Measurements from ENCODE around the gene CCL3. TPM values are rescaled to one million over a fixed set of nuclear protein-coding genes. Genes with fewer than 3 reads are reported as not detected.

The CCL3 gene
- total RNA-seq, 2 experiments from 2014 or later, result 230 to 253 TPM

GRCh38 chr17:36066365-36066985, 23.5 kb downstream of the CCL3 start:
- H3K4me1 Mint-ChIP-seq (ENCODE audit: low read depth), result peaks cover 30% of the 10 kb centered on the region
- DNase-seq, result peak; percentile 61

DNA sequence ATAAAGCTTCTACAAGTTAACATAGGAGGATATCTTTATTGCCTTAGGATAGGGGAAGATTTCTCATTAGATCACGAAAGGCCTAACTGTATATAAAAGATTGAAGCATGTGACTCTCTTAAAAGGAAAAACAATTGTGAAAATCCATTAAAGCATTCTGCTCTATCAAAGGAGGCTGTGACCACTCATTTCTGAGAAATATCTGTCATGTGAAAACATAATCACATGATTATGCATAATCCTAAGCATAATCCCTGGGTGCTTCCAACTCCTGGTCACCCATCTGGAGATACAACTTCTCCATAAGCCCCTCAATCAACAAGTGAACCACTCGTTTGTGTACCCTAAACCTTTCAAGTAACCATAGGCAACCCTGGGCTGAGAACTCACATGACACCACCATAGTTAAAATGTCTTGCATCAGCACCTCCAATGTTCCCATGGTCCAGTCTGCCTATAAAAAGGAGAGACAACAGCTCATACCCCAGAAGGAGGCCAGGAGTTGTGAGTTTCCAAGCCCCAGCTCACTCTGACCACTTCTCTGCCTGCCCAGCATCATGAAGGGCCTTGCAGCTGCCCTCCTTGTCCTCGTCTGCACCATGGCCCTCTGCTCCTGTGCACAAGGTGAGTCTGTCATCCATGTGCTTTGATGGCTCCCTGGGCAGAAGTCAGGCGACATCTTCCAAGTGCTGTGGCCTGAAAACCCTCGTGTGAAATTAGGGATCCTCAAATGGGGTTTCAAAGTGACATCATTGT, 26.0 kb downstream of the CCL3 start, which contains the start of gene CCL18:
CCL18 (plus strand) TSS at position 487 of the 756 bp plus-strand sequence; CDS start at position 558, 71 bp downstream.
- no peak for ATAC-seq
- POLR2A ChIA-PET, result no interaction called here
- H3K4me3 Mint-ChIP-seq, result no peak within 1 kb of the TSS

More at GRCh38 chr17:36066365-36066985, 23.5 kb downstream of the CCL3 start:
- Mint-ChIP-seq H3K27ac (peak overlapping the region; percentile 84), H3K9me3 (no peaks in the 10 kb centered on the region), H3K27me3 (peaks cover 6% of the 10 kb centered on the region), H3K36me3 (ENCODE audit: low read depth) (no peaks in the 10 kb centered on the region), H3K4me3 (no peak overlapping the region)
- intact Hi-C loops (cut with micrococcal nuclease), result no loop called here
- no peak for TF ChIP-seq CTCF (IDR thresholded peaks at IDR 0.05)
- POLR2A ChIA-PET, result interaction anchor here (1.1 to 1.5 kb wide), 3 partner anchors 9 to 82 kb away, joined by 3 to 4 read pairs (median 4); partner anchors contain the start of gene CCL3
- ATAC-seq, result peak; percentile 84
- CTCF ChIA-PET, result interaction anchor here (0.5 to 1.7 kb wide), 6 partner anchors 12 to 1469 kb away, joined by 3 to 5 read pairs (median 4); partner anchors contain the start of gene CCL3

DNA sequence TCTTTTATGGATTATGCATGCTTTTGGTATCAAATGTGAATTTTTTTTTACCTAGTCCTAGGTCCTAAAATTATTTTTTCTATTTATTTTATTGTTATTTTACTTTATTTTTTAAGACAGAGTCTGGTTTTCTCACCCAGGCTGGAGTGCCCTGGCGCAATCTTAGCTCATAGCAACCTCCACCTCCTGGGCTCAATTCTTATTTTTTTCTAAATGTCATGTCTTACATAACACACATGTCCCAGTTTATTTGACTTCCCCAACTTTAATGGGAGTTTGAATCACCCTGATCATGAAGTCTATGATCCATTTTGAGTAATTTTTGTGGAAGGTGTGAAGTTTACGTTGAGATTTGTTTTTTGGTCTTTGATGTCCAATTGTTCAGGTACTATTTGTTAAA, 29.1 kb downstream of the CCL3 start:
- ATAC-seq, result no peak
- H3K27me3 Mint-ChIP-seq, result peaks cover 6% of the 10 kb centered on the region
- no peak overlapping the region for H3K4me3 Mint-ChIP-seq
- no peak for TF ChIP-seq CTCF (IDR thresholded peaks at IDR 0.05)
- intact Hi-C loops (cut with micrococcal nuclease), result no loop called here
- H3K36me3 Mint-ChIP-seq (ENCODE audit: low read depth), result no peaks in the 10 kb centered on the region
- no peak overlapping the region for H3K27ac Mint-ChIP-seq
- ChIA-PET POLR2A (no interaction called here), CTCF (no interaction called here)
- DNase-seq, result no peak
- peaks cover 3% of the 10 kb centered on the region for H3K4me1 Mint-ChIP-seq (ENCODE audit: low read depth)
- no peaks in the 10 kb centered on the region for H3K9me3 Mint-ChIP-seq

More for the DNA sequence above, 26.0 kb downstream of the CCL3 start, which contains the start of gene CCL18:
- no peak within 1 kb of the TSS for H3K27ac Mint-ChIP-seq
- CTCF ChIA-PET, result interaction anchor here (0.9 to 2.4 kb wide), 3 partner anchors 9 to 214 kb away, joined by 3 to 13 read pairs (median 4); no protein-coding TSS in a partner anchor
- H3K36me3 Mint-ChIP-seq (ENCODE audit: low read depth), result no peaks in the 10 kb centered on the region
- DNase-seq, result no peak
- no peaks in the 10 kb centered on the region for H3K9me3 Mint-ChIP-seq
- intact Hi-C loops (cut with micrococcal nuclease), result no loop called here
- peaks cover 16% of the 10 kb centered on the region for H3K4me1 Mint-ChIP-seq (ENCODE audit: low read depth)
- H3K27me3 Mint-ChIP-seq, result peaks cover 5% of the 10 kb centered on the region
- no peak for TF ChIP-seq CTCF (IDR thresholded peaks at IDR 0.05)

DNA sequence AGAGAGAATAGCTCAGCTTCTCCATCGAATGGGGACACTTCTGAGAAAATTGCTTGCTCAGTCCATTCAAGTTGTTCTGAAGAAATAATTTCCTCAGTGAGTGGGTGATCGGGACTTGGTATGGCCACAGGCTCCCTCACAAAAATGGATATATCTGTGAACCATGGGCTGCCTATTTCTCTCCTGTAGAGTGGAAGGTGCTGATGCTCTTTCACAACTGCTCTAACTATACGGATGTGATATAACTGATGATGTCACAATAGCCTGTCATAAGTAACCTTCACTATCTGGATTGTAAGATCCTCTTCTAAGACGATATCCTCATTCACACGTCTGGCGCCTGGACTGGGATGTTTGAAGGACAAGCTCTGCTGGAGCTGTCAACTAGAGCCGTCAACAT, 30.5 kb downstream of the CCL3 start:
- no peak for ATAC-seq
- CTCF ChIA-PET, result interaction anchor here (4.4 kb wide), 1 partner anchor 14 kb away, joined by 27 read pairs; no protein-coding TSS in a partner anchor
- POLR2A ChIA-PET, result no interaction called here

More for the DNA sequence above, 30.5 kb downstream of the CCL3 start:
- Mint-ChIP-seq H3K36me3 (ENCODE audit: low read depth) (no peaks in the 10 kb centered on the region), H3K4me3 (no peak overlapping the region), H3K27ac (no peak overlapping the region), H3K4me1 (ENCODE audit: low read depth) (peaks cover 6% of the 10 kb centered on the region), H3K27me3 (peaks cover 6% of the 10 kb centered on the region), H3K9me3 (no peaks in the 10 kb centered on the region)
- intact Hi-C loops (cut with micrococcal nuclease), result no loop called here
- DNase-seq, result no peak
- TF ChIP-seq CTCF (IDR thresholded peaks at IDR 0.05), result no peak
